ENCODE measurements around the gene DCANP1.

Gene DCANP1

GRCh38 chr5:135456238-135457099 lies 9.3 kb upstream of the DCANP1 start:
- no peak for FAIRE-seq

- FAIRE-seq: no peak
Observed at GRCh38 chr5:135455876-135456237, 8.7 kb upstream of the DCANP1 start.

GRCh38 chr5:135454946-135455345 lies 7.8 kb upstream of the DCANP1 start:
- no peak for FAIRE-seq

GRCh38 chr5:135453613-135454012 lies 6.5 kb upstream of the DCANP1 start:
- peak; percentile 41 for FAIRE-seq

DNA sequence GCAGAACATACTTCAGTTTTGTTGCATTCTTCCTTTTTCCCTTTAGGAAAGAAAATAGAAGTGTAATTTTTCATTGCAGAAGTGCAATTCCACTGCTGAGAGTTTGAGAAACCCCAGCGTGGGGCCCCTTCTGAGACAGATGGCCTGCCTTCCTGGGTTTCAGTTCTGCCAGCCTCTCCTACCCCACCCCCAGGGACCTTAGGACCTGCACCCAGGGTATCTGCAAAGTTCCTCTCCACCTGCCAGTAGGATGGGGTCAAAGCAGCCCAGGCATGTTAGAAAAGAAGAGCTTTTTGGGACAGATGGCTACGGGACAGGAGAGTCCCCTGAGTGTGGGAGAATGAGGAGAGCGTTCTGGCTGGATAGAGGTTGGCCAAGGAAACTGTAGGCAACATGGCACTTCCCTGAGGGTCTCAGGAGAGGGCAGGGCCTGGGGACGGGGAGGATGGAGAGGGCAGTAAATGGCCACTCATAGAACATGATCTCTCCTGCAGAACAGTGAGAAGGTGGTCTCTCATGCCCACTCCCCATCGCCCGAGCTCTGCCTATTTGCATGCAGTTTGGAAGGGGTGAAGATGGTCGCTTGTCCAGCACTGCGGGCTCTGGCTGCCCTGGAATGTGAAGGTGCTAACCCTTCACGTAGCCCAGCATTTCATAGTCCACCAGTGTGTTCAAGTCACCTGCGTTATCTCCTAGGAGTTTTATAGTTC lies 5.3 kb upstream of the DCANP1 start, which contains the start of gene TIFAB:
TSS of gene TIFAB (minus strand) at position 31 of the 710 bp plus-strand sequence. CDS start 2,412 bp downstream, outside the sequence.
- FAIRE-seq: no peak

DNA sequence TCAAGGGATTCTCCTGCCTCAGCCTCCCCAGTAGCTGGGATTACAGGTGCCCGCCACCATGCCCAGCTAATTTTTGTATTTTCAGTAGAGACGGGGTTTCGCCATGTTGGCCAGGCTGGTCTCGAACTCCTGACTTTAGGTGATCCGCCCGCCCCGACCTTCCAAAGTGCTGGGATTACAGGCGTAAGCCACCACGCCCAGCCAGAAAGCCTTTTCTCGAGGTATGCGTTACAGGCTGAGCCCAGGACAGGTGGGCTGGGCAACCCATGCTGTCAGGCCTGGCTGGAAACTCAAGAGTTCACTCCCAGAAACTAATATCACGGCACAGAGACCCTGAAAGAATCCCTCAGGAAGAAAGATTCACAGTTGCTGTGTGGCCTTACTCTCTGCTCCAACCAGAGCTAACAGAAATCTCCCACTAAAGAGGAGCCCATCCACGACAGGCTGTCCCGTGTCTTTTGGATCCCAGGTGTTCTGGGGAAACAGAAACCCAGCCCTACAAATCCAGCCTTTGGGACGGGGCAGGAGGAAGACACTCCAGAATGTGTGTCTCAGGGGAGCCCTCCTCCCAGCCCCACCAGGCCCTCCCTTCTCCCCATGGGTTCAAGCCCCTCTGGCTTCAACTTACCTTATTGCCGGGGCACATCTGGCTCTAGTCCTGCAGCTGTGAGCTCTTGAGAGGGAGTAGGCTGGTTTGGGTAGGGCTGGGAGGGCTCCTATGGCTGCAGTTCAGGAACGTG lies 4.6 kb upstream of the DCANP1 start:
- FAIRE-seq: no peak

GRCh38 chr5:135450952-135451351 lies 3.8 kb upstream of the DCANP1 start:
- no peak for FAIRE-seq

DNA sequence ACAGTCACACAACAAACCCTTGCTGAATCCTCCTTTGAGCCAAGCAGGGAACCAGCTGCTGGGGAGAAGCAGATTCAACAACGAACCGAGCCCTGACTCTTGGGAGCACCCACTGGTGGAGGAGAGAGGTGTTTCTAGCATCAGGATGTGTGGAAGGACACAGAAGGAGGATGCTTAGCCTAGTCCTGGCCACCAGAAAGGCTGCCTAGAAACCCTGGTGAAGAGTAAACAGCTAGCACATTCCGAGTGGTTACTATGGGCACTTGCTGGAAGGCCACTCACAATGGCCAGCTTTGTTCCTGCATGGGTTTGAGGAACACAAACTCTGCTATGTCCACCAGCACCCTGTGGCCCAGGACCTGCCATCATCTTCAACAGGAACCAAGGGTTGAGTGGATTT lies 3.2 kb upstream of the DCANP1 start:
- no peak for FAIRE-seq

GRCh38 chr5:135449644-135450043 lies 2.5 kb upstream of the DCANP1 start:
- no peak for FAIRE-seq

DNA sequence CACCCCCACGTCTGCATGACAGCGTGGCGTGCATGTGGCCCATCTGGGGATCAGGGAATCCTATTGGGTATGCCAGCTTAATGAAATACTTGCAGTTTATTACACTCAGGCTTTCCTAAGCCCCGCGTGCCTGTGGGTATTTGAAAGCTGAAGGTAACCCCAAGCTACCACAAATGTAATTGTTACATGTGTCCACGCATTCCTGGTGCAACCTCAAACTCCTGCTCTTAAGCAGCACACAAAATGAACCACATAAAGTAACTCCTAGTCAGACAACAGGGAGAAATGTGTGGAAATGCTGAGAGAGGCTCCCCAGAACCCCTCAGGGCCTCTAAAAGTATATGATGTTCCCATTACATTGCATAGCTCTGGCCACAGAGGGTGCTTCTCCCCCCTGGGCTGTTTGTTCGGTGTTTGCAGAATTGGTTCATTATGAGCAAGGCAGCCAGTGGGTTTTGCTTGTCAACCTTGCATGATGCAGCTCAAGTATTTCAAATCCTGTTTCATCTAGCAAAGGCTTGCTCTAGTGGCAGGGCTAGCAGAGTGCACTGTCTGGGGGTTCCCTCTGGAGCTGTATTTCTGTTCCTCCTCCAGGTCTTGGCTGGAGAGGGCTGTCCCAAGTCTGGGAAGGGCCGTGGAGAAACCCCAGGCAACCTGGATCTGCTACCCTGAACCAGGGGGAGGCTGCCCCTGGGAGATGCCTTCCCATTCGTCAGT lies 1.8 kb upstream of the DCANP1 start:
- peak; percentile 48 for FAIRE-seq

DNA sequence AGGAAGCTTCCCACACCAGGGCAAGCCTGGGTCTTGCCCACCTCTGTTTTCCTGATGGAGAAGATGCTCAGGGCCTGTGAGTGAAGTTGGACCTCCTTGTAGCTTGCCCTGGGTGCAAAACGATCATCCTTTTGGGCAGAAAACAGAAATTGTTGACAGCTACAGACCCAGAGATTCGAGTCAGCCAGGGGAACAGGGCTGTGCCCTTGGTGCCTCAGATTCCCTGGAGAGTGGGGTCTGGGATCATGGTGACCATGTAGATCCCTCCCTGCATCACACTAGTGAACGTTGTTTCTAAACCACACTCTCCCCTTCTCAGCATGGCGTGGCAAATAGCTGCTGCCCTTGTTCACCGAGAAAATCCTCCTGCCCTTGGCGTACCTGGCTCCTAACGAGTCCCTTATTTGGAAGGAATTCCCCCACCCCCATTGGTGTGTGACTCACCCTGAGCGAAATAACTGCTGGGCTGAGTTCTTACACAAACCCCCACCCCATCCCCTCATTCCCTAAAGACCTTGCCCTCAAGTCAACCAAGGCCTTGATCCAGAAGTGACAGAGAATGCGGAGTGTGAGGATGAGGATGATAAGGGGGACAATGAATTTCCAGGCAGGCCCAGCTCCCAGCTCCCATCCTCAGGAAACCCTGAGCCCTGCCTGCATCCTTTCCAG lies 1.1 kb upstream of the DCANP1 start:
- peak; percentile 95 for FAIRE-seq

DNA sequence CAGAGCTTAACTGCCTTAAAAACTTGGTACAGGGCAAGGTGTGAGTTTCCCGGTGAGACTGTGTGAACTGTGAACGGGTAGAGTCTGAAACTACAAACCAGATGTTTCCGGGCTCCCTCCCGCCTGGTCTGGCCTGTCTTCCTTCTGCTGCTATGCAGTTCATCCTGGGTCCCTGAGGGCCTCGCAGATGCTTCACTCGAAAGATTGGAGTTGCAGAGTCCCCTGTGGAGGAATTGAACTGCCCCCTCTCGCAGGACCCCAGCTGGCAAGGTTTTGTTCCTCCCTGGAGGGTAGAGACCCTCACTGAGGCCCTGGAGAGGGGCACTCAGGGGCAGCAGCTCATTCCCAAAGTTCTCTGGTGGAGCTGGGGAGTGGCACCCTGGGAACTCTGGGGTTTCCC lies 533 bp downstream of the DCANP1 start:
- FAIRE-seq: no peak

DNA sequence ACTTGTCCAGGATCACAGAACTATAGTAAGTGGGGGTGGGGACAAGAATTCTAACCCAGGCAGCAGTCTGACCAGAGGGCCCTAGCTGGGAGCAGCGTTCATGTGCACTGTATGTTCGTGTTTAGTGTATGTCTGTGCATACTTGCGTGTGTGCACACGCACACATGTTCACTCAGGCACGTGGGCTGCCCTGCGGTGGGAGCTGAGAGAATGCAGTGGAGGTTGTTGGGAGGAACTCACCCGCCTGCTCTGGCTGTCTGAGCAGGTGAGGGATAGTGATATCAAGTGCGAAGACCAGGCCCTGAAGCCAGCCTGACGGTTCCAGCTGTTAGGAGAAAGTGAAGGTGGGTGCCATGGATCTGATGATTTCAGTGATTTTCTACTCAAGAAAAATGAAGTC lies 942 bp downstream of the DCANP1 start:
- no peak for FAIRE-seq

- peak; percentile 95 for FAIRE-seq
Observed at GRCh38 chr5:135445306-135445985, 1.7 kb downstream of the DCANP1 start.

DNA sequence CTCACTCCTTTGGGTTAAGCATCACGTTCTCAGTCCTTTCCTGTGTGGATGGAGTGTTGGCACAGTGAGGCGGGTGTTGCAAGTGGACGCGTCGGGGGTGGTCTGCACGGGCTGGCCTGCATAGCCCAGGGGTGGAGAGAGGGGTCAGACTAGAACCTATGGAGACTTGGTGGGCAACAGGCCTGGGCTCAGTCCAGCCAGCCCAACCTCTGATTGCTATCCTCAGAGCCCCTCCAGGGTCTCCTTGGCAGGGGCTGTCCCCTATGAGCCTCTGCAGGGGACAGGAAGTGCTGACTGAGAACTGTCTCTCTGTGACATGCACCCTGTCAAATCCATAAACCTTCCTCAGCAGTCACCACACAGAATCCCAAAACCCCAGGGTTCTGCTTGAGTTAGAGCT lies 2.3 kb downstream of the DCANP1 start:
- FAIRE-seq: no peak

GRCh38 chr5:135444360-135444759 lies 2.8 kb downstream of the DCANP1 start:
- FAIRE-seq: no peak

- FAIRE-seq: peak; percentile 99
Observed at GRCh38 chr5:135443161-135443960, 3.8 kb downstream of the DCANP1 start.

DNA sequence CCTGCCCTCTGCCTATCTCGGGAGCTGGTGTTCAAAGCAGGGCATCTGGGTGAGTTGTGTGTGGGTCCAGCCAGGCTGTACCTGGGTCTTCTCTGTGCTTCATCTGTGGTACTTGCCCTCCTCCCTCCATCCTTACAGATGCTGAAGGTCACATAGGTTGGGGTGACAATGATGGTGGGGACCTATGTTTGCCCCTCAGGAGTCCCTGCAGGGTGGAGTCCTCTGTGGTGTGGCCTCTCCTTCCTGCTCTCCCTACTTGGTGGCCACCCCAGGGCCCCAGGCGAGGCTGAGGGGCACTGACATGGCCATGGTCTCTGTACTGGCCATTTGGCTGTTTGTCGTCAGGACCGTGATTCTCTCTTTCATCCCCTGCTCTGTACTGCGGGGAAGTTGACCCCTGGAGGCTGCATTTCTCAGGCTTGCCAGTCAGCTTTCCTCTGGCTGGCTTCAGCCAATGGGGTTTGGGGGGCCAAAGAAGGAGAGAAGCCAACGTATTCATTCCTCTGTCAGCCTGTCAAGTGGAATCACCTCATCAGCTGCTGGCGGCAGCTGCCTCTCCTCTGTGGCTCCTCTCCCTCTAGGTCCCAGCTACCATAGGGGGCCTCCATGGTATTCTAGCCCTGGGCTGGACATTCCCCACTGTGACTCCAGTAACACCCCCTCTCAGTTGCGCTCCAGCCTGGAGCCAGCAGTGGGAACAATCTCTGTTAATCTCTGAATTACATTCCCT lies 4.6 kb downstream of the DCANP1 start:
- no peak for FAIRE-seq

DNA sequence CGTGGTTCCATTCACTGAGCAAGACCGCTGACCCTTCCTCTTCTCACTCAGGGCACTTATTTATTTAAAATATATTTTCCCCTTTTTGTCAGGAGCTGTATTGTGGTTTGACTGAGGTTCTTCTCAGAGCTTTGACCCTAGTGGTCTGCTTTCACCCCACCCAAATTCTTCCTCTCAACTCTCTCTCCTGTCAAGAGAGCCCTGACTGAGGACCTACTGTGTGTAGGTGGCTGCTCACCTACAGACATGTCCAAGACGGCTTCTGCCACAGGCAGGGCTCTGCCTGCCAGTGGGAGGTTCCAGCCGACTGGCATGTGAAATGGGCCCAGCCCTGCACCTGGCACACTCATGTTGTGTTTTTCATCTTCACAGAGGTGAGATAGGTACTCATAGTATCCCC lies 5.2 kb downstream of the DCANP1 start:
- FAIRE-seq: no peak

- FAIRE-seq: no peak
Observed at GRCh38 chr5:135441350-135441831, 5.8 kb downstream of the DCANP1 start.

Measured in G401.6 (cell line).